Measurements from ENCODE around the gene FARP2.

DNA sequence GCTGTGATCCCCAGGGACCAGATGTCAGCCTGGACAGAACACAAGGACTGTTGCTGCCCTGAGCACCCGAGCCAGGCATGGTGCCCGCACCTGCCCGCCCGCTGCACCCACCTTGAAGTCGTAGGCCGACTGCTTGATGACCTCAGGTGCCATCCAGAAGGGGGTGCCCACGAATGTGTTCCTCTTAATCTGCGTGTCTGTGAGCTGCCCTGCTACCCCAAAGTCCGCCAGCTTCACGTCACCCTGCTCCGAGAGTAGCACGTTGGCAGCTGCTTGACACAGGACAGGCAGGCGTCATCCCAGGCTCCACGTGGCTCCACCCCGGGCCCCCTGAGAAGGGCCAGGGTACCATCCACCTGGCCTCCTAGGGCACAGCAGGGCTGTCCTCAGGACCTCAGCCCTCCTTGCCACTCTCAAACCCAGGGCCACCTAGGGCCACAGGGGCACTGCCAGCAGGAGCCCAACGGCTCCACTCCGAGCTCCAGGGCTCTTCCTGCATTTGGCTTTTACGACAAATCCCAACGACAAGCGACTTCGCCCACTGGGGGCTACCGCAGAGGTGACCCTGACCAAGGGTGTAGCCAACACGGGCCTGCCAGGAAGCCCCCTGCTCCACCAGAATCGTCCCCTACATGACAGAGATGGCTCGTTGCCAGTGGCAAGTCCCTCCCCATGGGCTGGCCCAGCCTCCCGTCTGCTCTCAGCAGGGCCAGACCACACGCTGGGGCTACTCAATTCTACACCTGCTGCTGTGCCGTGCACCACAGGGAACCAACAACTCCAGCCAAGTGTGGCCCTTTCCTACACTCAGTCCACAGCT lies 143.3 kb downstream of the FARP2 start:
- TF ChIP-seq EP300 (IDR thresholded peaks at IDR 0.05) = no peak
- TF ChIP-seq, protein P1, sequence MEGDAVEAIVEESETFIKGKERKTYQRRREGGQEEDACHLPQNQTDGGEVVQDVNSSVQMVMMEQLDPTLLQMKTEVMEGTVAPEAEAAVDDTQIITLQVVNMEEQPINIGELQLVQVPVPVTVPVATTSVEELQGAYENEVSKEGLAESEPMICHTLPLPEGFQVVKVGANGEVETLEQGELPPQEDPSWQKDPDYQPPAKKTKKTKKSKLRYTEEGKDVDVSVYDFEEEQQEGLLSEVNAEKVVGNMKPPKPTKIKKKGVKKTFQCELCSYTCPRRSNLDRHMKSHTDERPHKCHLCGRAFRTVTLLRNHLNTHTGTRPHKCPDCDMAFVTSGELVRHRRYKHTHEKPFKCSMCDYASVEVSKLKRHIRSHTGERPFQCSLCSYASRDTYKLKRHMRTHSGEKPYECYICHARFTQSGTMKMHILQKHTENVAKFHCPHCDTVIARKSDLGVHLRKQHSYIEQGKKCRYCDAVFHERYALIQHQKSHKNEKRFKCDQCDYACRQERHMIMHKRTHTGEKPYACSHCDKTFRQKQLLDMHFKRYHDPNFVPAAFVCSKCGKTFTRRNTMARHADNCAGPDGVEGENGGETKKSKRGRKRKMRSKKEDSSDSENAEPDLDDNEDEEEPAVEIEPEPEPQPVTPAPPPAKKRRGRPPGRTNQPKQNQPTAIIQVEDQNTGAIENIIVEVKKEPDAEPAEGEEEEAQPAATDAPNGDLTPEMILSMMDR (IDR thresholded peaks at IDR 0.05) = no peak
